Measurements from ENCODE around the gene PAX8. TPM values are rescaled to one million over a fixed set of nuclear protein-coding genes. Genes with fewer than 3 reads are reported as not detected.
A peak's percentile ranks its signal among the peaks of the same experiment; 100 is the strongest.

Gene PAX8
- total and polyA plus RNA-seq, 2 of the 13 experiments (the other 11 are each of a cell fraction or from before 2014, with no cell fraction given), result 1.5 to 8.8 TPM

DNA sequence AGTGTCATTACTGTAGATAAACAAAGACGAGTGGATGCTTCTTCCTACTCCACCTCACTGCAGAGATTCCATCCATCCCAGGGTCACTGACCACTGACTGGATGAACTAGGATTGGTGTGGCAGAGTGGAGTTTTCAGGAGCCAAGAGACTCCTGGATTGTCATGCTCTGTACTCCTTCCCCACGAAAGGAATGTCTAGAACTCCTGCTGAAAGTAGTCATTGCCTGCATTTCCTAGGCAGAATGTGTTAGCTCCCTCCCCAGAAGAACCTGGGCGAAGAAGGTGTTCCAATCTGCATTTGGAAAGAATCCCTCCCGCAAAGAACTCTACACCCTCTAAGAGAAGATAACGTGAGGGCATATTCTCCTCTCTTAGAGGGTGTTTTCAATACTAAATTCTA, 6.2 kb downstream of the PAX8 start (continued):
- TF ChIP-seq, protein P1, sequence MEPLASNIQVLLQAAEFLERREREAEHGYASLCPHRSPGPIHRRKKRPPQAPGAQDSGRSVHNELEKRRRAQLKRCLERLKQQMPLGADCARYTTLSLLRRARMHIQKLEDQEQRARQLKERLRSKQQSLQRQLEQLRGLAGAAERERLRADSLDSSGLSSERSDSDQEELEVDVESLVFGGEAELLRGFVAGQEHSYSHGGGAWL (CRISPR knock-in tag; IDR thresholded peaks at IDR 0.05), result no peak
- TF ChIP-seq ZNF530 (CRISPR knock-in tag; IDR thresholded peaks at IDR 0.05; ENCODE audit: low read depth) (no peak), ZNF75D (CRISPR knock-in tag; IDR thresholded peaks at IDR 0.05; ENCODE audit: borderline replicate concordance) (no peak), EZH2 (conservative IDR thresholded peaks at IDR 0.05; ENCODE audit: low read depth, low read length) (no peak)
- TF ChIP-seq, protein P2, sequence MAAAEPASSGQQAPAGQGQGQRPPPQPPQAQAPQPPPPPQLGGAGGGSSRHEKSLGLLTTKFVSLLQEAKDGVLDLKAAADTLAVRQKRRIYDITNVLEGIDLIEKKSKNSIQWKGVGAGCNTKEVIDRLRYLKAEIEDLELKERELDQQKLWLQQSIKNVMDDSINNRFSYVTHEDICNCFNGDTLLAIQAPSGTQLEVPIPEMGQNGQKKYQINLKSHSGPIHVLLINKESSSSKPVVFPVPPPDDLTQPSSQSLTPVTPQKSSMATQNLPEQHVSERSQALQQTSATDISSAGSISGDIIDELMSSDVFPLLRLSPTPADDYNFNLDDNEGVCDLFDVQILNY (CRISPR knock-in tag; conservative IDR thresholded peaks at IDR 0.05), result no peak

DNA sequence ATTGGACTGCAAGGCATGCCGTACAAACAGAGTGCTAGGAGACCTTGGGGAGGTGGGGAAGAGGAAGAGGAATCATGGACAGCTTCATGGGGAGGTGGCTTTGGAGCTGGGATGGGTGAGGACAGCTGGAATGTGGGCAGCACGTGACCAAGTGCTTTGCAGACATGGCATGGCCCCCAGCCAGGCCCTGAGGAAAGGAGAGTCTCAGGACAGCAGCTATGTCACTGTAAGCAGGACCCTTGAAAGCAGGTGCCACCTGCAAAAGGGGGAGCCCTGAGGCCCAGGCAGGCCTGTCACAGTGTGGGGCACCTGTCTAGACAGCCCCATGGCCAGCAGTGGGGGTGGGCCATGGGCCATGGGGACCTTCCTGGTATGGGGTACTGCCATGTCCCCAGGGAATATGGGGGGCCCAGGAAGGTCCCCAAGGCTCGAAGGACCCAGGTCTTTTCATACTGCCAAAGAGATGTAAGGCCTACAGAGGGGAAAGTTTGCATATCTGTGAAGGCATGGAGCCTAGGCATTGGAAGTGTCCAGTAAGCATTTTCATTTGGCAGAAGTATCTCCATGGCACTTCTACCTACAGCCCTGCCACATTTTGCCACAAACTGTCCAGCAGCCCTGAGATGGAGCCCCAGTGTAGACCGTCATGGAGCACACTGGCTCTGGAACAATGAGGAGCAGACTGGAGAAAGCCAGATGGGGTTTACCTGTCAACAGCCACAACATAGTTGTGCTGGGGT, 9.9 kb downstream of the PAX8 start:
- TF ChIP-seq MAFF (IDR thresholded peaks at IDR 0.05; ENCODE audit: low read depth, low read length) (peak; percentile 51; the same call in 1 of the 2 replicates), ARNTL (CRISPR knock-in tag; IDR thresholded peaks at IDR 0.05) (no peak), MAFK (conservative IDR thresholded peaks at IDR 0.05 in 1 of 2, IDR thresholded peaks at IDR 0.05 in 1 of 2; ENCODE audit: low read length in 2 of 2) (peak; percentile 29 to 52; a peak in 2 of 4 replicates)
- TF ChIP-seq, protein P3, sequence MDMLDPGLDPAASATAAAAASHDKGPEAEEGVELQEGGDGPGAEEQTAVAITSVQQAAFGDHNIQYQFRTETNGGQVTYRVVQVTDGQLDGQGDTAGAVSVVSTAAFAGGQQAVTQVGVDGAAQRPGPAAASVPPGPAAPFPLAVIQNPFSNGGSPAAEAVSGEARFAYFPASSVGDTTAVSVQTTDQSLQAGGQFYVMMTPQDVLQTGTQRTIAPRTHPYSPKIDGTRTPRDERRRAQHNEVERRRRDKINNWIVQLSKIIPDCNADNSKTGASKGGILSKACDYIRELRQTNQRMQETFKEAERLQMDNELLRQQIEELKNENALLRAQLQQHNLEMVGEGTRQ (IDR thresholded peaks at IDR 0.05; ENCODE audit: low read depth, low read length), result peak; percentile 14; the same call in 1 of the 2 replicates
- TF ChIP-seq, protein P3 (CRISPR knock-in tag; IDR thresholded peaks at IDR 0.05; ENCODE audit: borderline replicate concordance), result no peak
- intact Hi-C loops (cut with micrococcal nuclease; ENCODE audit: unreplicated experiment) (no loop called here), in situ Hi-C loops (cut with HindIII; ENCODE audit: extremely low pct_ligation_motif_present, low pct_unique_long_range_greater_than_20kb) (loop anchor here (25.0 kb wide), 1 partner anchor 94 kb away; no protein-coding TSS in a partner anchor)
- Histone ChIP-seq H4K20me1 (ENCODE audit: insufficient read depth, low read length) (no peaks in the 10 kb centered on the region), H3K79me2 (ENCODE audit: insufficient read depth, low read length) (no peaks in the 10 kb centered on the region), H2AFZ (ENCODE audit: low read length) (no peak overlapping the region), H3K9ac (ENCODE audit: insufficient read depth, low read depth, low read length) (no peak overlapping the region), H3K4me2 (ENCODE audit: low read depth, low read length) (no peak overlapping the region), H3K4me3 (replicated peaks in 1 of 3; ENCODE audit: insufficient read depth in 1 of 3, low read depth in 2 of 3, low read length in 3 of 3) (no peak overlapping the region), H3K27me3 (ENCODE audit: control insufficient read depth in 1 of 2, insufficient read depth in 2 of 2, low read length in 2 of 2) (peaks cover 7 to 19% of the 10 kb centered on the region in 2 experiments), H3K27ac (ENCODE audit: extremely low read length, insufficient read depth, low read length) (no peak overlapping the region), H3K4me1 (ENCODE audit: insufficient read depth, low read length) (peaks cover 10% of the 10 kb centered on the region; the same call in 1 of the 2 replicates), H3K9me3 (ENCODE audit: low read length) (no peaks in the 10 kb centered on the region), H3K36me3 (replicated peaks in 1 of 2; ENCODE audit: control insufficient read depth in 1 of 2, insufficient read depth in 2 of 2, low read length in 2 of 2) (no peaks in the 10 kb centered on the region)
- CTCF ChIA-PET (ENCODE audit: low intra/inter-chr PET ratio, low total read pairs), result no interaction called here
- BruUV-seq (replicated peaks), result no TSS peak
- WGBS (ENCODE audit: low lambda C conversion rate), result 16% methylated on average over 4 of the region's 4 CpGs
- POLR2A ChIA-PET, result interaction anchor here (1.1 kb wide), 1 partner anchor 14 kb away, joined by 5 read pairs; no protein-coding TSS in a partner anchor
- no peak for ATAC-seq
- no peak for DNase-seq (ENCODE audit: low spot score)
- FAIRE-seq, result no peak
